ENCODE results near the gene MYO18A.

DNA sequence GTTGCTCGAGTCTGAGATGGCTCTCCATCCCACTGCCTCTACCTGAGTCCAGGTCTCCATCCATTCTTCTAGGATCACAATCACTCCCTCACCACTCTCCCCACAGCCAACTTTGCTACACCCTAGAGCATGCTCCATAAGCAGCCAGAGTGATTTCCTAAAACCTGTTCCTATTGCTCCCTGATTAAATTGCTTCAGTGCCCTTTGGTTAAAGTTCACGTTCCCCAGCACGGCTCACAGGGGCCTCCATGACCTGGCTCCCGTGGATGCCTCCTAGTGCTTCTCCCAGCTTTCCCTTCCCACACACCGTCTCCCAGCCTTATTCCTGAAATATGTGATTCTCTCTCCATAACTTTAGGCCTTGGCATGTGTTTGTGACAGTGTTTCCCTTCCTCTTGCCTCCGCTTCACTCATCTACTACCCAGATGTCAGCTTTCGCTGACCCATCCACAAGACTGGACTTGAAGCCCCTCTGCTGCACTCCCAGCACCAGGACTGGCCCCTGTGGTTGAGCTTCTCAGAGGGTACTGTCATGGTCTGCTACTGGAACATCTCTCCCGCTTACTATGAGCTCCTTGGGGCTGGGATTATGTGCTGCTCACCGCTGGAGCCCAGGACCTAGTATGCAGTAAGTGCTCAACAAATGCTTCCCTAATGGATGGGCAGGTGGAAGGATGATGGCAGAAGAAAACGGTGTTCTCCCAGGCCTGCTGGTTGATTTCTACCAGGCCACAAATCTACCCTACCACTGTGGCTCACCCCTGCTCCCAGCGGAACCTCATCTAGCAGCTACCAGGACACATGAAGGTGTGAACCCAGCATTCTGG lies 17.9 kb downstream of the MYO18A start:
- TF ChIP-seq, protein P1, sequence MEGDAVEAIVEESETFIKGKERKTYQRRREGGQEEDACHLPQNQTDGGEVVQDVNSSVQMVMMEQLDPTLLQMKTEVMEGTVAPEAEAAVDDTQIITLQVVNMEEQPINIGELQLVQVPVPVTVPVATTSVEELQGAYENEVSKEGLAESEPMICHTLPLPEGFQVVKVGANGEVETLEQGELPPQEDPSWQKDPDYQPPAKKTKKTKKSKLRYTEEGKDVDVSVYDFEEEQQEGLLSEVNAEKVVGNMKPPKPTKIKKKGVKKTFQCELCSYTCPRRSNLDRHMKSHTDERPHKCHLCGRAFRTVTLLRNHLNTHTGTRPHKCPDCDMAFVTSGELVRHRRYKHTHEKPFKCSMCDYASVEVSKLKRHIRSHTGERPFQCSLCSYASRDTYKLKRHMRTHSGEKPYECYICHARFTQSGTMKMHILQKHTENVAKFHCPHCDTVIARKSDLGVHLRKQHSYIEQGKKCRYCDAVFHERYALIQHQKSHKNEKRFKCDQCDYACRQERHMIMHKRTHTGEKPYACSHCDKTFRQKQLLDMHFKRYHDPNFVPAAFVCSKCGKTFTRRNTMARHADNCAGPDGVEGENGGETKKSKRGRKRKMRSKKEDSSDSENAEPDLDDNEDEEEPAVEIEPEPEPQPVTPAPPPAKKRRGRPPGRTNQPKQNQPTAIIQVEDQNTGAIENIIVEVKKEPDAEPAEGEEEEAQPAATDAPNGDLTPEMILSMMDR (IDR thresholded peaks at IDR 0.05) = no peak
- no peak for TF ChIP-seq POLR2AphosphoS5 (IDR thresholded peaks at IDR 0.05)
- TF ChIP-seq POLR2A (IDR thresholded peaks at IDR 0.05) = no peak

Measured in prostate gland (tissue), 2 donors.